NCI-H1417 treated with DMSO at 0.1 percent for 48 hours (cell line): ENCODE measurements around the gene TSR3.

Source experiments
- DNase-seq: peaks from one replicate; lab custom pipeline; 2025; lab: John Stamatoyannopoulos, UW

The TSR3 gene

DNA sequence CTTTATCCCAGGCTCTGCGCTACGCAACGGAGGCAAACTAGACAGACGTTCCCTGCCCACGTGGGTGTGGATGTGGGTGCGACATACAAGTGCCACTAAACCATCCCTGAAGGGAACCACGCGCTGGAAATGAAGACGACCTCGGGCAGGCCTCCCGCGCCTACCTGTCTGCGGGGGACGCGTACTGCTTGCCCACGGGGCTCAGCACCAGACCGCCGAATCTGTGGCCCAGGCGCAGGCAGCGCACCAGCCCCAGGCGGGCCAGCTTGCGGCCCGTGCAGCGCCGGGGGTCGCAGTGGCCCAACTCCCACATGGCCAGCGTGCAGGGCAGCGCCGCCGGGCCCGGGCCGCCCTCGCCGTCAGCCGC is 480 bp downstream of the TSR3 start:
- DNase-seq = no peak

DNA sequence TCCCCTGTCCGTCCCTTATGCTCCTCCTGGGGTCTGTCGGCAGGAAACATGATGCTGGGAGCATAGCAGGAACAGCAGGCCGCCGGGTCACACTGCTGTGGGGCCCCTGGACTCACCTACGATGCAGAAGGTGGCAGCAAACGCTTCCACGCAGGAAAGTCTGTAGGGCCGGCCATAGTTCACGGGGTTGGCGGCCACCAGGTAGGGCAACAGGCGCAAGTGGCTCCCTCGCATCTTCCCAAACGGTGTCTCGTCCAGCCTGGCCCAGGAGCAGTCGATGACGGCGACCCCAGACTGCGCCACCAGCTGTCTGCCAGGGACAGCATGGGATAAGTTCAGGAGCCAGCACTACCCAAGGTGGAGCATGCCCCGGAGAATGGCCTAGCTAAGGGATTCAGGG is 987 bp downstream of the TSR3 start:
- no peak for DNase-seq

DNA sequence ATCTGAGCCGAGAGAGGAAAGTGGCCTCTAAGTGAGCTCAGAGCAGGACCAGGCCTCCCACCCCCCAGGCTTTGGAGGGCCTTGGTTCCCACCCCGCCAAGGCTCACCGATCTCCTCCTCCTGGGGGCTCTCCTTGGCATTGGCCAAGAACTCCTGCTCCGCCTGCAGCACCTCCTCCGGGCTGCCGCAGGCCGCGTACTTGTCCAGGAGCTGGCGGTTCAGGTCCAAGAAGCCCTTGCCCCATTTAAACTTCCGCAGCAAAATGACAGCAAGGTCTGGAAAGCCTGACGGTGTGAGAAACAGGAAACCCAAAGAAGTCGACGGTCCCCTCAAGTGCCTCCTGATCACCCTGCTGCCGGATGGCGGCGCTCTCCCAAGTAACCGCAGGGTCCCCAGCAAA is 1.7 kb downstream of the TSR3 start:
- DNase-seq = no peak

DNA sequence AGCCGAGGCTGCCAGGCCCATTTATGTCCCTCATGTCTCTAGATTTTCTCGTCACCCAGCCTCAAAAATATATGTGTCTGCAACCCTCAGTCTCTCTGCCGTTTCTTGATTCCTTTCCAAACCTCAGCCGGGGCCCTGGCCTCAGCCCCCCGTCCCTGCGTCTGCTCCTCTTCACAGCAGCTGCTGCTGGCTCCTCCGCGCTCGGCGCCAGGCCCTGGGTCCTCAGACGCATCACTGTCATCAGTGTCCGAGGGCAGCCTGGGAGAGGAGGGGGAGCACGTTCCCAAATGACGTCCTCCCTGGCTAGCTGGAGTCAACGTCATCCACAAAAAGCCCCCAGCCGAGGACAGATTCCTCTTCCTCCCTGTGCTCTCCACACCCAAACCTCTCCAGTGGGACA is 2.3 kb downstream of the TSR3 start:
- no peak for DNase-seq

DNA sequence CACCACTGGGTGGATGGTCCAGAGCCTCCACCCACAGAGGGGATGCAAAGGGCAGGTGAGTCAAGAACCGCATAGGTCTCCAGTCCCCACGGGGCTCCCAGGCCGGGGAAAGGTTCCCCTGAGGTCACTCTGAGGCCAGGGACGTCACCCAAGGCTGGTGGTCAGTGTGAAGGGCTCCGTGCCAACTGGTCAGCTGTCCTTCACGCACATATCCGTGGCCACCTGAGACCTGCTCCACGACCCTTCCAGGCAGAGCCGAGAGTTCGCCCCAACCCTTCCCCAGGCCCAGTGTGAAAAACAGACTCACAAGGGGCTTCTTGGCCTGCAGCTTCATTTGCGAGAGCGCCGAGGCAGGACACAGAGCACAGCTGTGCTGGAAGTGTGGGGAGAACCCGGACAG is 2.8 kb downstream of the TSR3 start:
- DNase-seq = no peak

DNA sequence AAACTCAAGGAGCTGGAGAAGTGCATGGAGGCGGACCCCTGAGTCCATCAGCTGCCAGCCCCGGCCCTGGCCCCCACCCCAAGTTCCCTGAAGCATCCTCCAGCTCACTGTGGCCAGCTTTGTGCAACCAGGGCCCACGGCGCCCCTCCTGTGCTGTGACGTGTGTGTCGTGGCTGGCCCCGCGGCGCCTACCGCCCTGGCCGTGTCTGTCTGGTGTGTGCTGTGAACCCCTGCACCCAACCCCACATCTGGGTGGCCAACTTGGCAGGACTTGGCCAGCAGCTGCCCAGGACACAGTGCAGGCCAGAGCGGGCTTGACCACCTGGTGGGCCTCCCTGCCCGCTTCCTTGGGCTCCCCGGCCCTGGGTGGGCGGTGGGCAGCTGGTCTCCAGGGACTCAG is 3.2 kb downstream of the TSR3 start:
- no peak for DNase-seq

DNA sequence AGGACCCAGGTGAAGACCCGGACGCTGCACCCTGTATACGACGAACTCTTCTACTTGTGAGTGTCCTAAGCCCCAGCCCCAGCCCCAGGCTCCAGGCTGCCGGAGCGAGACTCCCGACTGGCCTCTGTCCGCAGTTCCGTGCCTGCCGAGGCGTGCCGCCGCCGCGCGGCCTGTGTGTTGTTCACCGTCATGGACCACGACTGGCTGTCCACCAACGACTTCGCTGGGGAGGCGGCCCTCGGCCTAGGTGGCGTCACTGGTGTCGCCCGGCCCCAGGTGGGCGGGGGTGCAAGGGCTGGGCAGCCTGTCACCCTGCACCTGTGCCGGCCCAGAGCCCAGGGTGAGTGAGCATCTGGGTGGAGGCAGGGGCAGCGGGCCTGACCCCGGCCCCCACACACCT is 3.7 kb downstream of the TSR3 start:
- DNase-seq = no peak

DNA sequence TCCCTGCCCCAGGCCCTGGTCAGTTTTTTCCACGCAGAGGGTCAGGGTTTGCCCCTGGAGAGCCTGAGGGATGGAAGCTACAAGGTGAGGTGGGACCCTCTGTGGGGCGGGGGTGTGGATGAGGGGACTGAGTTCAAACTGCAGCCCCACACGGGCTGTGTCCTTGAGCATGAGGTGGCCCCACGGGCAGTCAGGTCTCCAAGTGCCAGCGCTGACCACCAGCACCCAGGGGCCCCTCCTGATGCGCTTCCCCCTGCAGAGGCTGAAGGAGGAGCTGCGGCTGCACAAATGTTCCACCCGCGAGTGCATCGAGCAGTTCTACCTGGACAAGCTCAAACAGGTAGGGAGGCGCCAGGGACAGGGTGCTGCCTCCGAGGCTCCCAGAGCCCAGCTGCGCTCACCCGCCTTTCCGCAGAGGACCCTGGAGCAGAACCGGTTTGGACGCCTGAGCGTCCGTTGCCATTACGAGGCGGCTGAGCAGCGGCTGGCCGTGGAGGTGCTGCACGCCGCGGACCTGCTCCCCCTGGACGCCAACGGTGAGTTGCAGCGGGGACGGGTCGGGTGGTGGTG is 4.3 kb downstream of the TSR3 start:
- no peak for DNase-seq

DNA sequence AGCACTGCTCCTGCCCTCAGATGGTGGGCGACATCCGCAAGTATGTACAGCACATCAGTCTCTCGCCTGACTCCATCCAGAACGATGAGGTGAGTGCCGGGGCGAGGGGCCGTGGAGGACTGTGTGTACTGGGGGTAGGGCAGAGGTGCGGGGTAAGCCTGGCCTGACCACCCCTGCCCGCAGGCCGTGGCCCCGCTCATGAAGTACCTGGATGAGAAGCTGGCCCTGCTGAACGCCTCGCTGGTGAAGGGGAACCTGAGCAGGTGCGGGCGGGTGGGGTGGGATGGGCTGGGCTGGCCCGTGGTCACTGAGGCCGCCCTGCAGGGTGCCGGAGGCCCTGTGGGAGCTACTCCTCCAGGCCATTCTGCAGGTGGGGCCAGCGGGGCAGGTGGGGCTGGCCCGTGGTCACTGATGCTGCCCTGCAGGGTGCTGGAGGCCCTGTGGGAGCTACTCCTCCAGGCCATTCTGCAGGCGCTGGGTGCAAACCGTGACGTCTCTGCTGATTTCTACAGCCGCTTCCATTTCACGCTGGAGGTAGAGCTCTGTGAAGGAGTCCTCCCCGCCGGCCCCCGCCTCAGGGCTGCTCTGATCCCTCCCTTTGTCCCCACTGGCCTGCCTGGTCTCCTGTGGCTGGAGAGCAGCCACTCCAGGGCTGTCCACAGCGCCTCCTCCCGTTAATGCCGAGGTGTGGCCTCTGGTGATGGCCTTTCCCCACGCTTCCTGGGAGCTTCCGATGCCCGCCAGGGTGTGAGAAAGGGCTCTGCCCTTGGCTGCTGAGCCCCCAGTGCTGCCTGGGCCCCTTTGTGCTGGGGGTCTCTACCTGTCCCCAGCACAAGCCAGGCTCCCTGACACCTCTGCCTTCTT is 5.0 kb downstream of the TSR3 start:
- DNase-seq = no peak

DNA sequence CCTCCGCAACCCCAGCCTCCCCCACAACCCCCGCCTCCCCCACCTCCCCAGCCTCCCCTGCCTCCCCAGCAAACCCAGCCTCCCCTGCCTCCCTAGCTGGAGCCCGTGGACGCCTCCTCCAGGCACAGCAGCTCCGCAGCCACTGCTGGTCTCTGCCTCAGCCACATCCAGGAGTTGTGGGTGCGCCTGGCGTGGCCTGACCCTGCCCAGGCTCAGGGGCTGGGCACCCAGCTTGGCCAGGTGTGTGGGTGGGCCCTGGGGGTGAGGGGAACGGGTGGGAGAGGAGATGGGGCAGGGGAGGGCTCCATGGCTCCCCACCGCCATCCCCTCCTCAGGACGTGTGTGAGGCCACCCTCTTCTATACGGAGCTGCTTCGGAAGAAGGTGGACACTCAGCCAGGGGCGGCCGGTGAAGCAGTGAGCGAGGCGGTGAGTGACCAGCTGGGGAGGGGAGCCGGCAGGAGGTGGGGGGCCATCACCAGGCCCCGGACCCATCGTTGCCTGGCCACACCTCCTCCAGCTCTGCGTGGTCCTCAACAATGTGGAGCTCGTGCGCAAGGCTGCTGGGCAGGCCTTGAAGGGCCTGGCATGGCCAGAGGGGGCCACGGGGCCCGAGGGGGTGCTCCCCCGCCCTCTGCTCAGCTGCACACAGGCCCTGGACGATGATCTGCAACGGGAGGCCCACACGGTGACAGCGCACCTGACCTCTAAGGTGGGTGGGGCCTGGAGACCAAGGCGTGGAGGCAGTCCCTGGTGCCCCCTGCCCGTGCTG is 5.8 kb downstream of the TSR3 start:
- no peak for DNase-seq

DNA sequence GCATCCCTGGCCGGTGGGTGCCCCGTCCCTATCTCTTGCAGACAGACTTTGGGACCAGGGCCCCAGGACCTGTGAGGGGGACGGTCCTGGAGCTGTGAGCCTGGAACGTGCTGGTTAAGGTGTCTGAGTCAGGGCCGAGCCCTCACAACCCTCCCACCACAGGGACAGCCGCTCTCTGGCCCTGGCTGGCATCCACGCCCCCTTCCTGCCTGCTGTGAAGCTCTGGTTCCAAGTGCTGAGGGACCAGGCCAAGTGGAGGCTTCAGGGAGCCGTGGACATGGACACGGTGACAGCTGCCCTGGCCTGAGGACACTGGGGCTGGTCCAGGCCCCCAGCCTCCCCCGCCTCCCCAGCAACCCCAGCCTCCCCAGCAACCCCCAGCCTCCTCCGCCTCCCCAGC is 6.6 kb downstream of the TSR3 start:
- no peak for DNase-seq

DNA sequence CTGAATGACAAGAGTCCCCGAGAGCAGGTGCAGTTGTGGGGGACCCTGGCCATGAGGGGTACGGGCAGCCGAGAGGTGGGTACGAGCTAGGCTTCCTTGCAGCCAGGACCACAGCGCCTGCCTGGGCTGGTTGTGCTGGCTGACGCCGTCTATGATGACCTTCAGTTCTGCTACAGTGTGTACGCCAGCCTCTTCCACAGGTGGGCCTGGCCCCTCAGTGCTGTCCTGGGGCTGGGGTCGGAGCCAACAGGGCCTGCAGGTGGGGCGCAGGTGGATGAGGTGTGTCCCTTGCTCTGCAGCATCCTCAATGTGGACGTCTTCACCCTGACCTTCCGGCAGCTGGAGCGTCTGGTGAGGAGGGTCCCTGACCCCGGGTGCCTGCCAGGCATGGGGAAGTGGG is 7.2 kb downstream of the TSR3 start:
- DNase-seq = no peak

DNA sequence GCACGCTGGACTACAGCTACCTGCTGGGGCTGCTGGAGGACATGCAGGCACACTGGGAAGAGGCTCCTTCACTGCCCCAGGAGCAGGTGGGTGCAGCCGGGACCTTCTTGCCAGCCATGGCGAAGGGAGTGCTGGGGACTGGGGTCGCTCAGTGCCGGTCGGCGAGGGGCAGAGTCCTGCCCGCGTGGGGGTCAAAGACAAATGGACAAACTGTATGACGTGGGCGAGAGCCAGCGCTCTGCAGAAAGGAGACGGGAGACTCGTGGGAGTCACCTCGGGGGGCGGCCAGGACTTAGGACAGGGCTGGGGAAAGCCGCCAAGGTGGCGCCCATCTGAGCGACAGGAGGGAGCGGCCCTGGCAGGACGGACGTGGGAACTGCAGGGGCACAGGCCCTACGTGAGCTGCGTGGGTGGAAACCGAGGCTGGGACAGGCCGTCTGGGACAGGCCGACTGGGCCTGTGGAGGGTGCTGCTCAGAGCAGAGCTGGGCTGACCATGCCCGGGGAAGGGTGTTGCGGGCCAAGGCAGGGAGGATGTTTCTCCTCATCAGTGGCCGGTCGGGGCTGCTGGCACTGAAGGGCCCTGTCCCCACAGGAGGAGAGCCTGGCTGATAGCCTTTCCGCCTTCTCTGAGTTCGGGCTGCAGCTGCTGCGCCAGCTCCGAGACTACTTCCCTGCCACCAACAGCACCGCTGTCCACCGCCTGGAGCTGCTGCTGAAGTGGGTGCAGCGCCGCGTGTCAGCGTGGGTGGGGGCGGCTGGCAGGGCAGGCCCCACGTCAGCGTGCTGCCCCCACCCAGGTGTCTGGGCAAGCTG is 8.0 kb downstream of the TSR3 start:
- DNase-seq = no peak

DNA sequence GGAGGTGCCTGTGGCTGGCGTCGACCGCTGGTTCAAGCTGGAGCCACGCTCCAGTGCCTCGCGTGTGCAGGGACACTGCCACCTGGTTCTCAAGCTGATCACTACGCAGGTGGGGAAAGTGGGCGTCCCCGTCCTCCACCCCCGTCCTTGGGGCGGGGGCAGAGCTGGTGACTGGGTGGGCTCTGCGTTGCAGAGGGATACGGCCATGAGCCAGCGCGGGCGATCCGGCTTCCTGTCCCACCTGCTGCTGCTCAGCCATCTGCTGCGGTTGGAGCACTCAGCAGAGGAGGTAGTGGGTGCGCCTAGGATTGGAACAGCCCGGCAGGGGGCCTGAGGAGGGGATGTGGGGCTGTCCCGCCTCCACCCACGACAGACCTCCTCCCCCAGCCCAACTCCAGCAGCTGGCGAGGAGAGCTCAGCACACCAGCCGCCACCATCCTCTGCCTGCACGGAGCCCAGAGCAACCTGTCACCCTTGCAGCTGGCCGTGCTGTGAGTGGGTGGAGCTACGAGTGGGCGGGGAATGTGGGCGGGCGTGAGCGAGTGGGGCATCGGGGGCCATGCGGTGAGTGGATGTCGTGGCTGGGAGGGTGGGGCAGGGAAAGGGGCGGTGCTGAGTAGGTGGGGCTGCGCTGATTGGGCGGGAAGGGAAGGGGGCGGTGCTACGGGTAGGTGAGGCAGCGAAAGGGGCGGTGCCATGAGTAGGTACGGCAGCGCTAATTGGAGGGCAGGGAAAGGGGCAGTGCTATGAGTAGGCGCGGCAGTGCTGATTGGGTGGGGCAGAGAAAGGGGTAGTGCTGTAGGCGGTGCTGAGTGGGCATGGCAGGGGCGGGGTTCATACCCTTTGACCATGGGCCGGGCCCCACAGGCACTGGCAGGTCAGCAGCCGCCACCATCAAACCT is 8.9 kb downstream of the TSR3 start:
- DNase-seq = peak; percentile 79

DNA sequence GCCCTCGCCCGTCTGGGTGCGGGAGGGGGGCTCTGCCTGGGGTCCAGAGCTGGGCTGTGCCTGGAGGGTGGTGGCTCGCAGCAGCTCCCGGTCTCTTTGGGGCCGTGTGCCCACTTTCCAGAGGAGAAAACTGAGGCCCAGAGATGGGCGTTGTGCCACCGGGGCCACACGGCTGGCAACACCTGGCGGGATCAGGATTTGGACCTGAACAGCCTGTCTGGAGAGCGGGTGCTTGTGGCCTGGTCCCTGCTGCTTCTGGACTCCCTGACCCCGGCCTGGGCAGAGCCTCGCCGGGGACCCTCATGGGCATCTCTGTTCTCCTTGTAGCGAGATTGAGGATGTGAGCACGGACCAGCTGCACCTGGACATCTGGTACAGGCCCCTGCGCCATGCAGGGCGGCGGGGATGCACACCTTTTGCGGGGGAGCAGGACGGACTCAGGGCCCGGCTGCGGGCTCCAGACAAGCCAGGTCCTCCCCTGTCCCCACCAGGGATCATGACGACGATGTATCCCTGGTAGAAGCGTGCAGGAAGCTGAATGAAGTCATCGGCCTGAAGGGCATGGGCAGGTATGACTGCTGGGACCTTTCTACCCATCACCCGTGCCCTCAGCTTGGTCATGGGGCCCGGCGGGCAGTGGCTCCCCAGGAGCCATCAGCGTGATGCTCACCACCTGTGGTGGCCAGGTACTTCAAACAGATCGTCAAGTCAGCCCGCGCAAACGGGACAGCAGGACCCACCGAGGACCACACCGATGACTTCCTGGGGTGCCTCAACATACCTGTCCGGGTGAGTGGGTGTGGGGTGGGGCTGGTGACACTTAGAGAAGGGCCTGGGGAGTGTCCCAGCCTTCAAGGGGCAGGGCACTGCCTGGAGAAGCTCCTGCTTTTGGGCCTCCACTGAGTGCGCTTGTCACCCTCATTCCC is 9.9 kb downstream of the TSR3 start:
- DNase-seq = no peak

DNA sequence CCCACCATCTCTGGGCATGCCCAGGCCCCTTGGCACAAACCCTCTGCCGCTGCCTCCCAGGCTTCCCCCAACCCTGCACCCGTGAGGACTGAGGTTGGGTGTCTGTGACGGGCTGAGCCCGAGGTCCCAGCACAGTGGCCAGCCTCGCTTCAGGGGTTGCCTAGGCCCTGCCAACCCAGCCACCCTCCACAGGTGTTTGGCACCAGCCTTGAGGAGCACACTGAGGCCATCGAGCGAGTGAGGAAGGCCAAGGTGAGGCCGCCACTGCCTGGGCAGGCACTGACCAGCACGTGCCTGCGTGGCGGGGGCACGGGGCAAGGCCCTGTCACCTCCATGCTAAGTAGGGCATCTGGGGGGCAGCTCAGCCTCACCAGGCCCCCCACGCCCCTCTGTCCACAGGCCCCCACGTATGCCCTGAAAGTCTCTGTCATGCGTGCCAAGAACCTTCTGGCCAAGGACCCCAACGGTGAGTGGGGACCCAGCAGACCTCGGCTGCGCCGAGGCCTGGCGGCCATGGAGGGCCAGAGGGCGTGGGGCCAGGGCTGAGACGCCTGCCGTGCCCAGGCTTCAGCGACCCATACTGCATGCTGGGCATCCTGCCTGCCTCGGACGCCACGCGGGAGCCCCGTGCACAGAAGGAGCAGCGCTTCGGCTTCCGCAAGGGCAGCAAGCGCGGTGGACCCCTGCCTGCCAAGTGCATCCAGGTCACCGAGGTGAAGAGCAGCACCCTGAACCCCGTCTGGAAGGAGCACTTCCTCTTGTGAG is 10.8 kb downstream of the TSR3 start:
- no peak for DNase-seq

DNA sequence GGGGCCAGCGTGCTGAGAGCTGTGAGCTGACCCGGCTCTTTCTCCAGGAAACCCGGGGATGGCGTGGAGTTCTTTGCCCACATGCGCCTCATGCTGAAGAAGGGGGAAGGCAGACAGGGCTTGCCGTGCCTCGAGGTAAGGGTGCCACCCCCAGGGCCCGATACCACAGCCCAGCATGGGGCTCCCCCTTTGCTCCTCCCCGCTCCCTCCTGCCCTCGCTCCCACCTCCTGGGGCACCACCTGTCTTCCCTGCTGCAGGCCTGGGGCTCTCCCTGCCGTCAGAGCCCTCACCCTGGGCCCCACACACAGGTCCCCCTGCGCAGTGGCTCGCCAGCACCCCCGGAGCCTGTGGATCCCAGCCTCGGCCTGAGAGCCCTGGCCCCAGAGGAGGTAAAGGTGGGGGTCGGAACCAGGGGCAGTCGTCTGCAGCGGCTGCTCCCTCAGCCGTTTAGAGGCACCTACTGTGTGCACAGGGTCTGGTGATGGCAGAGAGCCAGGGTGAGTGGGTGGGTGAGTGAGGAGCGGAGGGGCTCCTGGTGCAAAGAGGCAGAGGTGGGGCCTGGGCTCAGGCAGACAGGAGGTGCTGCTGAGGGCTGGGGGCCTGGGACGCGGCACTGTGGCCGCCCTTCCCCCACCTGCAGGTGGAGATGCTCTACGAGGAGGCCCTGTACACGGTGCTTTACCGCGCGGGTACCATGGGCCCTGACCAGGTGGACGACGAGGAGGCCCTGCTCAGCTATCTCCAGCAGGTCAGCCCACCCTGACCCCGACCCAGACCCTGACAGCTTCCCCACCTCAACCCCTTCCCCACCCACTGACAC is 12.6 kb downstream of the TSR3 start:
- DNase-seq = no peak

DNA sequence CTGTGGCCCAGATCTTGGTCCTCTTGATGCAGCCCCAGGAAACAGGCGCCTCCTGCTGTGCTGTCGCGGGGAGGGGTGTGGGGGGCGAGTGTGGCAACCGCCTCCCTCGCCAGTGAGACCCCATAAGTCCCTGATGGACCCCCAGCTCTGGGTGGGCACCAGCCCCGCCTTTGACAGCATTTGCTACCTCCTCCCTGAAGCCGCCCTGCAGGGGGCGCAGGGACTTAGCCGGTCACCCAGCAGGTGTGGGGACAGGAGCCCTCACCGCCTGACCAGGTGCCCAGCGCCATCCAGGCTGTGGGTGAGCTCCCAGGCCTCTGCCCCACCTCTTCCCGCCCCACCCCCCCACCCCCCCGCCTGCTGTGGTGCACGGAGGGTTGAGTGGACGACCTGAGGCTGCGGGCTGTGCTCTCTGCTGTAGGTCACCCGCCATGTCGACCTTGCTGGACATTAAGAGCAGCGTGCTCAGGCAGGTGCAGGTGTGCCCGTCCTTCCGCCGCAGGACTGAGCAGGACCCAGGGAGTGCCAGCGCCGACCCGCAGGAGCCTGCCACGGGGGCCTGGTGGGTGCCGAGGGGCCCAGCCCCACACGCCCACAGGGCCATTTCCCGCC is 13.5 kb downstream of the TSR3 start:
- DNase-seq = no peak
